Measurements from ENCODE around the gene TRAF6.
"Not testable (repeated sequence)": the region's sequence is repeated elsewhere in the genome, so short reads cannot be mapped to it uniquely, and the experiment has no call there.

TRAF6 gene, protein sequence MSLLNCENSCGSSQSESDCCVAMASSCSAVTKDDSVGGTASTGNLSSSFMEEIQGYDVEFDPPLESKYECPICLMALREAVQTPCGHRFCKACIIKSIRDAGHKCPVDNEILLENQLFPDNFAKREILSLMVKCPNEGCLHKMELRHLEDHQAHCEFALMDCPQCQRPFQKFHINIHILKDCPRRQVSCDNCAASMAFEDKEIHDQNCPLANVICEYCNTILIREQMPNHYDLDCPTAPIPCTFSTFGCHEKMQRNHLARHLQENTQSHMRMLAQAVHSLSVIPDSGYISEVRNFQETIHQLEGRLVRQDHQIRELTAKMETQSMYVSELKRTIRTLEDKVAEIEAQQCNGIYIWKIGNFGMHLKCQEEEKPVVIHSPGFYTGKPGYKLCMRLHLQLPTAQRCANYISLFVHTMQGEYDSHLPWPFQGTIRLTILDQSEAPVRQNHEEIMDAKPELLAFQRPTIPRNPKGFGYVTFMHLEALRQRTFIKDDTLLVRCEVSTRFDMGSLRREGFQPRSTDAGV

DNA sequence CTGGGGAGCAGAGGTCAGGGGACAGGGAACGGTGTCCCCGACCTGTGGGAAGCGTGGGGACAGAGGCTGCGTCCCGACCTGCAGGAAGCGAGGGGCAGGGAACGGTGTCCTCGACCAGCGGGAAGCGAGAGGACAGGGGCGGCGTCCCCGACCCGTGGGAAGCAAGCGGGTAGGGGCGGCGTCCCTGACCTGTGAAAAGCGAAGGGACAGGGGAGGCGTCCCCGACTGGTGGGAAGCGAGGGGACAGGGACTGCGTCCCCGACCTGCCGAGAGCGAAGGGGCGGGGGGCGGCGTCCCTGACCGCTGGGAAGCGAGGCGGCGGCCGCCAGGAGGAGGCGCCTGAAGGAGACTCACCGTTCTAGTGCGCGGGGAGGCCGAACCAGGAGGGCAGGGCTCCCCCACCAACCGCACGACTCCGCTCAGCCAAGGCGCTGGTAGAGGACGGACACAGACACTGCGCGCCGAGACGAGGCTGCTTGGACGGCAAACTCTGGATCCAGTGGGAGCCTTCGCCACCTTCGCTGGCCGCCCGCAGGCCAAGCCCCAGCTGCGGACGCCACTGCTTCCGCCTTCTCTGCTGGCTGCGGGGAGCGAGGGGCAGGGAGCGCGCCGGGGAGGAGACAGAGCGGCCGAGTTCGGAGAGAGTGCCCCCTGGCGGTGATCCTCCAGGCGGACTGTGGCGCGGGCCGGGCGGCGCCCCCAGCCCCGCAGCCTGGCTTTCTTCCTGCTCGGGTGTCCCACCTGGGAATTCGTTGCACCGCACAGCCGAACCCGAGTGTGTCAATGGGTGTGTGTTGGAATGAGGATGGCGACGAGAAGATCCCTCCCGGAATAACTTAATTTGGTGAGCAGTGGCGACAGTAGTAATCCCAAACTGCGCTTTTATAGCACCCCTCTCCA, at the start of gene TRAF6:
TSS of gene TRAF6 (minus strand) at position 579 of the 900 bp plus-strand sequence. CDS start 8,757 bp downstream, outside the sequence.
- Mint-ChIP-seq H3K36me3 (ENCODE audit: low read depth) (peaks cover 21% of the 10 kb centered on the region), H3K27me3 (peaks cover 6% of the 10 kb centered on the region), H3K4me3 (peak within 1 kb of the TSS; percentile 94), H3K27ac (peak within 1 kb of the TSS; percentile 93), H3K9me3 (peaks cover 11% of the 10 kb centered on the region), H3K4me1 (ENCODE audit: low read depth) (peaks cover 34% of the 10 kb centered on the region)
- intact Hi-C loops (cut with micrococcal nuclease) = no loop called here

DNA sequence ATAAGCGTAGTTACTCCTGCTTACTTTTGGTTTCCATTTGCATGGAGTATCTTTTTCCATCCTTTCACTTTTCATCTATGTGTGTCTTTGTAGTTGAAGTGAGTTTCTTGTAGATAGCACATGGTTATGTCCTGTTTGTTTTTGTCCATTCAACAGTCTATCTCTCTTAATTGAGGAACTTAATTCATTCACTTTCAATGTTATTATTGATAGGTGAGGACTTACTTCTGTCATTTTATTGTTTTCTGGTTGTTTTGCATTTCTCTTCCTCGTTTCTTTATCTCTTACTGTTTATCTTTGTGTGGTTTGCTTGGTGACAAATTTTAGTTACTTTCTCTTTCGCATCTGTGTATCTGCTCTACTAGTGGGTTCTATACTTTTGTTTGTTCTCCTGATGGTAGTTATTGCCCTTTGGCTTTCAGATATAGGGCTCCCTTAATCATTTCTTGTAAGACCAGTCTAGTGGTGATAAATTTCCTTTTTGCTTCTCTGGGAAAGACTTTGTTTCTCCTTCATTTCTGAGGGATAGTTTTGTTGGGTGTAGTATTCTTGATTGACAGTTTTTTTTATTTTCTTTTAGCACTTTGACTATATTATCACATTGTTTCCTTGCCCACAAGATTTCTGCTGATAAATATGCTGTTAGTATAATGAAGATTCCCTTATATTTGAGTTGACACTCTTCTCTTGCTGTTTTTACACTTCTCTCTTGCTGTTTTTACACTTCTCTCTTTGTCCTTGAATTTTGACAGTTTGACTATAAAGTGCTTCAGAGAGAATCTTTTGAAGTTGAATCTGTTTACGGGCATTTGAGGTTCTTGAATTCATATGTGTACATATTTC, 48.7 kb upstream of the TRAF6 start:
- H3K27me3 Mint-ChIP-seq = no peaks in the 10 kb centered on the region
- no peak overlapping the region for H3K4me3 Mint-ChIP-seq
- H3K4me1 Mint-ChIP-seq (ENCODE audit: low read depth) = no peaks in the 10 kb centered on the region
- intact Hi-C loops (cut with micrococcal nuclease) = no loop called here
- H3K27ac Mint-ChIP-seq = no peak overlapping the region
- H3K9me3 Mint-ChIP-seq = no peaks in the 10 kb centered on the region
- H3K36me3 Mint-ChIP-seq (ENCODE audit: low read depth) = no peaks in the 10 kb centered on the region

DNA sequence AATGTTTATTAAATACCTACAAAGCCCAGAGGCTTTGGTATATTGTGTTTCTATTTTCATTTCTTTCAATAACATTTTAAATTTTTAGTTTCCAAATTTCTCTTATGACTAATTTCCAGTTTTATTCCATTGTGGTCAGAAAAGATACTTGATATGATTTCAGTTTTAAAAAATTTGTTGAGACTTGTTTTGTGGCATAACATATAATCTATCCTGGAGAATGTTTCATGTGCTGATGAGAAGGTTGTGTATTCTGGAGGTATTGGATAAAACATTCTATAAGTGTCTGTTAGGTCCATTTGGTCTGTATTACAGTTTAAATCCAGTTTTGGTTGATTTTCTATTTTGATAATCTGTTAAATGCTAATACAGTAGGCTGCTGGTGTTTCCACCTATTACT, 47.9 kb upstream of the TRAF6 start:
- H3K4me3 Mint-ChIP-seq = no peak overlapping the region
- H3K9me3 Mint-ChIP-seq = no peaks in the 10 kb centered on the region
- H3K27me3 Mint-ChIP-seq = no peaks in the 10 kb centered on the region
- H3K27ac Mint-ChIP-seq = no peak overlapping the region
- H3K36me3 Mint-ChIP-seq (ENCODE audit: low read depth) = no peaks in the 10 kb centered on the region
- H3K4me1 Mint-ChIP-seq (ENCODE audit: low read depth) = no peaks in the 10 kb centered on the region
- intact Hi-C loops (cut with micrococcal nuclease) = no loop called here

DNA sequence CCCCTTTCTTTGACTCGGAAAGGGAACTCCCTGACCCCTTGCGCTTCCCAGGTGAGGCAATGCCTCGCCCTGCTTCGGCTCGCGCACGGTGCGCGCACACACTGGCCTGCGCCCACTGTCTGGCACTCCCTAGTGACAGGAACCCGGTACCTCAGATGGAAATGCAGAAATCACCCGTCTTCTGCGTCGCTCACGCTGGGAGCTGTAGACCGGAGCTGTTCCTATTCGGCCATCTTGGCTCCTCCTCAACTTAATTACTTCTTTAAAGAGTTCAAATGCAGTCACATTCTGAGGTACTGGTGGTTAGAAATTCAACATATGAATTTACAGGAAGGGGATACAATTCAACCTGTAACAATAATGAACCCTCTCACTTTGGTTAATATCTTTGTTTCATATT, 47.3 kb upstream of the TRAF6 start:
- H3K27me3 Mint-ChIP-seq; H3K9me3 Mint-ChIP-seq; H3K4me1 Mint-ChIP-seq (ENCODE audit: low read depth); H3K36me3 Mint-ChIP-seq (ENCODE audit: low read depth); intact Hi-C loops (cut with micrococcal nuclease); H3K27ac Mint-ChIP-seq; H3K4me3 Mint-ChIP-seq: not testable (repeated sequence)

DNA sequence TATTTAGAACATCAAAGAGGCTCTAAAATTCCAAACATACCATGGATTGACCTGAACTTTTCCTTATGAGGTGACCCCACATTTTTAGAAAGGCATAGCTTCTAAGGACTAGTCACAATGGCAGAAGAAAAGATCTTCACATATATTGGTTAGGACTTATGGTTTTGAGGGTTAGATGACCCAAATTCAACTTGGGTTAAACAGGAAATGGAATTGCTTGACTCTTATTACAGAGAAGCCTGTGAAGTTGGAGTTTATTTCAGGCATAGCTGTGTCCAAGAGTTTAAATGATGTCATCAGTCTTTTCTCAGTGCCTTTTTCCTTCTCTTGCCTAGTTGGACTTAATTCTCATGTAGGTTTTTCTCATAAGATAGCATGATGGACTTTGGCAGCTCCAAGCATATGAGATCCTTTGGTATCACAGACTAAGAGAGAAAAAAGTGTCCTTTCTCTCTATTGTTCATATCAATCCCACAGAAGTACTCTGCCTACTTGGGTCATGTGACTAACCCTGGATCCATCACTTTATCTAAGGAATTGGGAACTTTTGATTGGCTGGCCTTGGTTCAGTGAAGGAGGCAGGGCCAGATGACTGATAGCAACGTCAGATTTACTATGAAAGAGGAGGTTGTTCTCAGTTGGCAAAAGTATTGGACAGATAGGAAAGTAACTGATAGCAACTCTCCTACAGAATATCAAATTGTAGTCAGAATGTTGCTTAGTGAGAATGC, 40.5 kb upstream of the TRAF6 start:
- Mint-ChIP-seq H3K27me3 (no peaks in the 10 kb centered on the region), H3K27ac (no peak overlapping the region), H3K4me1 (ENCODE audit: low read depth) (no peaks in the 10 kb centered on the region), H3K36me3 (ENCODE audit: low read depth) (no peaks in the 10 kb centered on the region), H3K4me3 (no peak overlapping the region), H3K9me3 (no peaks in the 10 kb centered on the region)
- intact Hi-C loops (cut with micrococcal nuclease) = no loop called here

DNA sequence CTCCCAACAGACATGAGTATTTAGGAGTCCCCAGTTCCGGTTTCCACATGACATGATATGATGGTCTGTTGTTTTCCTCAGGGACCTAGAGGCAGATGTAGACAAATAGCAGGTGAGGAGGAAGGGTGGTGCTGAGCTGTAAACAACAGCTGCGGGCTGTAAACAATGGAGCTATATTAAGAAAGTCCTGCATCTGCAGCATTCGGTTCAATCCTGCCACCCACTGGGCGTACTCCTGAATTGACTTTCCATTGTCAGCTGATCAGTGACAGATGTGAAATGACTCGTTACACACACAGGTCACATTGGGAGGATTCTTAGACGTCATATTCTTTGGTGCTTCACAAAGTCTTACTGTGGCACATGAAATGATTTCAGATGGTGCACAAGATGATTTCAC, 30.9 kb upstream of the TRAF6 start:
- intact Hi-C loops (cut with micrococcal nuclease) = loop anchor here (1.0 kb wide), 1 partner anchor 49 kb away; no protein-coding TSS in a partner anchor
- no peak overlapping the region for H3K4me3 Mint-ChIP-seq
- H3K4me1 Mint-ChIP-seq (ENCODE audit: low read depth) = peaks cover 4% of the 10 kb centered on the region
- H3K9me3 Mint-ChIP-seq = no peaks in the 10 kb centered on the region
- H3K27ac Mint-ChIP-seq = no peak overlapping the region
- no peaks in the 10 kb centered on the region for H3K36me3 Mint-ChIP-seq (ENCODE audit: low read depth)
- H3K27me3 Mint-ChIP-seq = no peaks in the 10 kb centered on the region

DNA sequence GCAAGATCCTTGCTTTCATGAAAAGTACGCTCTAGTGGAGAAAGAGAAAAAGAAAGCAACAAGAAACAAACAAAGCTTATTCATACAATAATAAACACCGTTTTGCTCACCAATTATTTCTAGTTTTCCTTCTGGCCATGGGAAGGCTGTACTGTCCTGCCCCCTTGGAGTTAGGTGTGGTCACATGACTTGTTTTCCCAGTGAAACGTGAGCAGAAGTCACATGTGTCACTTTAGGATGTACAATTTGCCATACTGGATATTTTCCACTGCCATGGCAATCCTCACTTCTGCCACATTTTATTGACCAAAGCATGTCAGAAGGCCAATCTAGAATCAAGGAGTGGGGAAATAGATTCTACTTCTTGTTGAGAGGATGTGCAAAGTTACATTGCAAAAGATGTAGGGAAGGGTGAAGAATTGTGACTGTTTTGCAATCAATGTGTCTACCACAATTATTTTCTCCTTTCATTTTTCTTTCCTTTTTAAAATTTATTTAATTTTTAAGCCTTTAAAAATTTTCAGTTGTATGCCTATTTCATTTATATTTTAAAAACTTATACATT, 24.3 kb upstream of the TRAF6 start:
- intact Hi-C loops (cut with micrococcal nuclease) = no loop called here

DNA sequence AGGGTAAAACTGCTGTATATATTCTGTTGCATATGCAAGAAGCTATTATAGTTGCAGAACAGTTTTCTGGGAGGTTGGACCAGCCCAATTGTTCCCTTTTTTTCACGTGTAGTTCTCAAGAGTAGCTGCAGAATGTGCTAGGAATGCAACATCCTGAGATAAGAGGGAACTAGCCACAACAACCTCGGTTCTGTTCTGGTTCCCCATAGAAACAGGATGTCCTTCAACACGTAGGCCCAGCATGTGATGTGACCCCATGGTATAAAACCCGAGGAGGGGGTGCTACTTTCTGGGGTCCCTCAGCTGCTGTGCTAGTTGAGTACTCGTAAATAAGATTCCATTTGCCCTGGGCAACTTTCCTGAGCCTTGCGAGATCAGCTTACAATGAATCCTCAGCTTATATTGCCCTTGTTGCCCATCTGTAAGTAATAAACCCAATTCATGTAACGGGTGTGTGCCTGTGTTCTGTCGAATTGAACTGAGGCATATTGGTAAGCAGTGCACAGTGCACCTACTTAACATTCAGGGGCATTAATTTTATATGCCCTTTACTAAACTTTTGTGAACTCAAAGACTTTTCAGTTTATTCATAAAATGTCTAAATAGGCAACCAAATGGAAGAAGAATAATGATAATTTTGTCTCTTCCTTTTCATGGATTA, 23.0 kb upstream of the TRAF6 start:
- intact Hi-C loops (cut with micrococcal nuclease) = no loop called here
- Mint-ChIP-seq H3K27me3 (no peaks in the 10 kb centered on the region), H3K9me3 (no peaks in the 10 kb centered on the region), H3K27ac (no peak overlapping the region), H3K4me1 (ENCODE audit: low read depth) (peaks cover 5% of the 10 kb centered on the region), H3K4me3 (no peak overlapping the region), H3K36me3 (ENCODE audit: low read depth) (no peaks in the 10 kb centered on the region)

More for the DNA sequence above, 24.3 kb upstream of the TRAF6 start:
- no peak overlapping the region for H3K27ac Mint-ChIP-seq
- no peaks in the 10 kb centered on the region for H3K27me3 Mint-ChIP-seq
- H3K9me3 Mint-ChIP-seq = no peaks in the 10 kb centered on the region
- no peaks in the 10 kb centered on the region for H3K36me3 Mint-ChIP-seq (ENCODE audit: low read depth)
- H3K4me3 Mint-ChIP-seq = no peak overlapping the region
- H3K4me1 Mint-ChIP-seq (ENCODE audit: low read depth) = peaks cover 5% of the 10 kb centered on the region

DNA sequence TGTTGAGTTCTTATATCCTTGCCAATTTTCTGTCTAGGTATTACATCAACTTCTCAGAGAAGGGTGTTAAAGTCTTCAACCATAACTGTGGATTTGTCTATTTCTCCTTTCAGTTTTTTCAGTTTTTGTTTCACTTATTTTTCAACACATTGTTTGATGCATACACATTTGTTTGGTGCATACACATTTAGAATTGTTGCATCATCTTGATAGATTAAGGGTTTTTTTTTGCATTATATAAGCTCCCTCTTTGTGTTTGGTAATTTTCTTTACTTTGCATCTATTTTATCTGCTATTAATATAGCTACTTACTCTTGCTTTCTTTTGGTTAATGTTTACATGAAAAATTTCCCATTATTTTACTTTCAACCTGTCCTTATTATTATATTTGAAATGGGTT, 20.8 kb upstream of the TRAF6 start:
- Mint-ChIP-seq H3K4me3 (no peak overlapping the region), H3K27ac (no peak overlapping the region), H3K4me1 (ENCODE audit: low read depth) (peaks cover 5% of the 10 kb centered on the region), H3K9me3 (no peaks in the 10 kb centered on the region), H3K27me3 (no peaks in the 10 kb centered on the region), H3K36me3 (ENCODE audit: low read depth) (no peaks in the 10 kb centered on the region)
- intact Hi-C loops (cut with micrococcal nuclease) = no loop called here

DNA sequence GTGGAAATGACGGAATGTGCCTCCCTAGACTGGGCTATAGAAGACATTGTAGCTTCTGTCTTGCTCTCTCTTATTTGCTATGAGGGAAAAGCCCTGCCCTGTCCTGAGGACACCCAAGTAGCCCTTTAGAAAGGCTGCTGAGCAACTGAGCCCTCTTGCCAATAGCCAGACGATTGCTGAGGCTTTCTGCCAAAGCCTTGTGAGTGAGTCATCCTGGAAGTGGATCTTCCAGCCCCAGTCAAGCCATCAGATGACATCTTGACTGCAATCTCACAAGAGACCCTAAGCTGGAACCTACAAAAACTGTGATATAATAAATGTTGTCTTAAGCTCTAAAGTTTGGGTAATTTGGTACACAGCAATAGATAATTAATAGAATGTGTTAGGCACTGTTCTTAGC, 3.9 kb upstream of the TRAF6 start:
- peaks cover 12% of the 10 kb centered on the region for H3K4me1 Mint-ChIP-seq (ENCODE audit: low read depth)
- H3K36me3 Mint-ChIP-seq (ENCODE audit: low read depth) = peaks cover 12% of the 10 kb centered on the region
- H3K4me3 Mint-ChIP-seq = no peak overlapping the region
- H3K27me3 Mint-ChIP-seq = peaks cover 6% of the 10 kb centered on the region
- H3K9me3 Mint-ChIP-seq = peaks cover 11% of the 10 kb centered on the region
- intact Hi-C loops (cut with micrococcal nuclease) = no loop called here
- H3K27ac Mint-ChIP-seq = no peak overlapping the region

DNA sequence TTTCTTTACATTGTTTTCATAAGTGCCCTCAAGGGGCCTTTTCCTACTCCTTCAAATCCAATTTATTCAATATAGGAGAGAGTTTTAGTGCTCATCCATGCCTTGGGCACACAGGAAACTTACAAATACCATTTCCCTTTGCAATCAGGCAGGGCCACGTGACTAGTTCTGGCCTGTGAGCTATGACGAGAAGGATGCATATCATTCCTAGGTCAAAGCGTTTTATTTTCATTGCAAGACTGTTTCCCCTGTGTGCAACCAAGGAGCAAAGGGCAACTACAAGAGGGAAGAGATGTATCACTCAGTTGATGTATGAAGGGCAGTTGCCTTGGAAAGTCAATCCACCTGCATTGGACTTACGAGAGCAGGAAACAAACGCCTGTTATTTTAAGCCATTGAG, 1.9 kb upstream of the TRAF6 start:
- Mint-ChIP-seq H3K4me1 (ENCODE audit: low read depth) (peaks cover 25% of the 10 kb centered on the region), H3K36me3 (ENCODE audit: low read depth) (peaks cover 12% of the 10 kb centered on the region), H3K27ac (no peak overlapping the region), H3K9me3 (peaks cover 11% of the 10 kb centered on the region), H3K27me3 (peaks cover 6% of the 10 kb centered on the region), H3K4me3 (no peak overlapping the region)
- intact Hi-C loops (cut with micrococcal nuclease) = no loop called here

DNA sequence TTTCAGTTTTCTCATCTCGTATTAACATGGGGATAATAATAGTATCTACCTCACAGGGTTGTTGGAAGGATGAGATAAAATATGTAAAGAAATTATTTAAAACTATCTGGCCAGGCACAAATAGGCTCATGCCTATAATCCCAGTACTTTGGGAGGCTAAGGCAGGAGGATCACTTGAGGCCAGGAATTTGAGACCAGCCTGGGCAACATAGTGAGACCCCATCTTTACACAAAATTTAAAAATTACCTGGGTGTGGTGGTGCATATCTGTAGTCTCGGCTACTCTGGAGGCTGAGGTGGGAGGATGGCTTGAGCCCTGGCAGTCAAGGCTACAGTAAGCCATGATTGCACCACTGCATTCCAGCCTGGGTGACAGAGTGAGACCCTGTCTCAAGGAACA, 990 bp upstream of the TRAF6 start:
- intact Hi-C loops (cut with micrococcal nuclease); H3K4me3 Mint-ChIP-seq; H3K27ac Mint-ChIP-seq; H3K27me3 Mint-ChIP-seq: not testable (repeated sequence)
- Mint-ChIP-seq H3K9me3 (peaks cover 11% of the 10 kb centered on the region), H3K4me1 (ENCODE audit: low read depth) (peaks cover 25% of the 10 kb centered on the region), H3K36me3 (ENCODE audit: low read depth) (peaks cover 12% of the 10 kb centered on the region)
